HepG2 (cell line): ENCODE data around the gene LRRC34. TPM values are rescaled to one million over a fixed set of nuclear protein-coding genes. Genes with fewer than 3 reads are reported as not detected.
A peak's percentile ranks its signal among the peaks of the same experiment; 100 is the strongest.

Source experiments
- ASH2L ChIP-seq: fragments of 300-600, 200-600 bp; sonication (generic); IDR thresholded peaks from 2 replicates; pipeline ENCODE4 v1.7.0; 2017; ENCODE audit warnings: low read depth, mild to moderate bottlenecking, moderate library complexity, mixed read lengths, low read length; ENCODE audit not compliant: insufficient read length
- ATF7-NPFF ChIP-seq: sonication (generic); formaldehyde crosslinking; IDR thresholded peaks from 2 replicates; pipeline ENCODE4 v1.8.1; 2023; ENCODE audit warnings: mild to moderate bottlenecking, low read depth, missing genetic modification reagents, moderate library complexity
- BRD4 ChIP-seq: sonication (generic); formaldehyde crosslinking; IDR thresholded peaks from 2 replicates; pipeline ENCODE4 v1.4.0; 2020; ENCODE audit warnings: missing genetic modification reagents
- CEBPB ChIP-seq: IDR thresholded peaks from 2 replicates; pipeline ENCODE4 v1.6.1; 2011; ENCODE audit warnings: low read depth, low read length, improper control_type of control experiment, borderline replicate concordance
- GATAD1 ChIP-seq: IDR thresholded peaks from 2 replicates; pipeline ENCODE4 v1.6.1; 2016; ENCODE audit warnings: missing genetic modification reagents, missing compliant biosample characterization
- HNRNPK ChIP-seq: fragments of 200-400 bp; formaldehyde crosslinking; IDR thresholded peaks from 2 replicates; pipeline ENCODE4 v1.6.1; 2018; ENCODE audit warnings: low read length, low read depth, moderate library complexity, mild to moderate bottlenecking; ENCODE audit not compliant: poor library complexity, severe bottlenecking
- HOMEZ ChIP-seq: IDR thresholded peaks from 2 replicates; pipeline ENCODE4 v1.6.1; 2016; ENCODE audit warnings: low read depth
- HOXD1 ChIP-seq: sonication (generic); formaldehyde crosslinking; IDR thresholded peaks from 2 replicates; pipeline ENCODE4 v1.5.0; 2020; ENCODE audit warnings: missing genetic modification reagents
- IRF9 ChIP-seq: sonication (generic); formaldehyde crosslinking; IDR thresholded peaks from 2 replicates; pipeline ENCODE4 v1.8.0; 2022; ENCODE audit warnings: missing genetic modification reagents, mild to moderate bottlenecking, borderline replicate concordance
- KLF9 ChIP-seq: IDR thresholded peaks from 2 replicates; pipeline ENCODE4 v1.6.1; 2016; ENCODE audit warnings: low read depth
- KMT2B ChIP-seq: IDR thresholded peaks from 2 replicates; pipeline ENCODE4 v1.6.1; 2016; ENCODE audit warnings: missing genetic modification reagents, missing compliant biosample characterization
- MAX ChIP-seq: IDR thresholded peaks from 2 replicates; pipeline ENCODE4 v1.6.1; 2012; ENCODE audit warnings: inconsistent platforms
- MNT ChIP-seq: fragments of 450-650 bp; IDR thresholded peaks from 2 replicates; pipeline ENCODE4 v1.6.1; 2016
- POLR2AphosphoS2 ChIP-seq: IDR thresholded peaks from 2 replicates; pipeline ENCODE4 v1.6.1; 2011; ENCODE audit warnings: low read depth, low read length, improper control_type of control experiment
- RBAK ChIP-seq: sonication (generic); formaldehyde crosslinking; IDR thresholded peaks from 2 replicates; pipeline ENCODE4 v1.5.1; 2020; ENCODE audit warnings: mild to moderate bottlenecking, missing genetic modification reagents
- SRSF4 ChIP-seq: fragments of 200-400 bp; formaldehyde crosslinking; IDR thresholded peaks from one replicate; pipeline ENCODE4 v1.6.1; 2018; ENCODE audit warnings: mild to moderate bottlenecking, low read depth, low read length, moderate library complexity; ENCODE audit not compliant: poor library complexity, severe bottlenecking
- ZBTB1 ChIP-seq: sonication (generic); formaldehyde crosslinking; IDR thresholded peaks from 2 replicates; pipeline ENCODE4 v1.4.0; 2020; ENCODE audit warnings: missing genetic modification reagents, borderline replicate concordance
- ZBTB7A ChIP-seq: sonication (generic); formaldehyde crosslinking; IDR thresholded peaks from 2 replicates; pipeline ENCODE4 v1.8.0; 2022; ENCODE audit warnings: mild to moderate bottlenecking, missing genetic modification reagents
- ZBTB8A ChIP-seq: sonication (generic); formaldehyde crosslinking; IDR thresholded peaks from 2 replicates; pipeline ENCODE4 v1.4.0; 2020; ENCODE audit warnings: mild to moderate bottlenecking, low read depth, missing genetic modification reagents, borderline replicate concordance
- ZNF207 ChIP-seq: fragments of 450-650 bp; IDR thresholded peaks from 2 replicates; pipeline ENCODE4 v1.6.1; 2016; ENCODE audit warnings: antibody characterized with exemption, borderline replicate concordance
- polyA plus RNA-seq, 8 experiments: library from polyadenylated mRNA; depleted of rRNA in 3 of 8; stranded (reverse) in 7 of 8; unstranded in 1 of 8; fragments of >200 nt; fragmentation: Illumina TruSeq in 4 of 8; extraction: Trizol in 4 of 8; gene quantifications; 2 replicates each; pipeline versions ENCODE4 v1.2.1 to v1.2.3, GENCODE V29; 2011 to 2016; ENCODE audit warnings: low read depth in 4 of 8, missing spikeins in 1 of 8, mixed read lengths in 1 of 8; ENCODE audit not compliant: insufficient read depth in 1 of 8
- total RNA-seq, 5 experiments: library from RNA; depleted of rRNA; stranded (reverse); fragments of >200 nt; fragmentation: Illumina TruSeq; extraction: Trizol; gene quantifications; 2 replicates each; pipeline ENCODE4 v1.2.3, GENCODE V29; 2016; ENCODE audit warnings: low read depth in 1 of 5
- TF ChIP-seq, protein P1 (sequence below): sonication (generic); formaldehyde crosslinking; IDR thresholded peaks from 2 replicates; pipeline ENCODE4 v1.5.1; 2020; ENCODE audit warnings: mild to moderate bottlenecking, missing genetic modification reagents, moderate library complexity

Gene LRRC34
- total and polyA plus RNA-seq, 2 of the 13 experiments (the other 11 are each of a cell fraction or from before 2014, with no cell fraction given), result not detected

- TF ChIP-seq MNT (no peak), ZBTB7A (CRISPR knock-in tag) (no peak), ATF7-NPFF (CRISPR knock-in tag) (no peak), MAX (peak; percentile 54; the same call in 1 of the 2 replicates), KLF9 (CRISPR knock-in tag) (no peak), ASH2L (peak; percentile 35), KMT2B (CRISPR knock-in tag) (no peak), IRF9 (CRISPR knock-in tag) (no peak), CEBPB (no peak), HOMEZ (CRISPR knock-in tag) (no peak), ZBTB8A (CRISPR knock-in tag) (no peak), POLR2AphosphoS2 (no peak), RBAK (no peak), HOXD1 (CRISPR knock-in tag) (no peak), SRSF4 (no peak), BRD4 (CRISPR knock-in tag) (no peak), GATAD1 (peak; percentile 35; the same call in 1 of the 2 replicates), ZBTB1 (no peak), ZNF207 (no peak), HNRNPK (no peak)
- TF ChIP-seq, protein P1, sequence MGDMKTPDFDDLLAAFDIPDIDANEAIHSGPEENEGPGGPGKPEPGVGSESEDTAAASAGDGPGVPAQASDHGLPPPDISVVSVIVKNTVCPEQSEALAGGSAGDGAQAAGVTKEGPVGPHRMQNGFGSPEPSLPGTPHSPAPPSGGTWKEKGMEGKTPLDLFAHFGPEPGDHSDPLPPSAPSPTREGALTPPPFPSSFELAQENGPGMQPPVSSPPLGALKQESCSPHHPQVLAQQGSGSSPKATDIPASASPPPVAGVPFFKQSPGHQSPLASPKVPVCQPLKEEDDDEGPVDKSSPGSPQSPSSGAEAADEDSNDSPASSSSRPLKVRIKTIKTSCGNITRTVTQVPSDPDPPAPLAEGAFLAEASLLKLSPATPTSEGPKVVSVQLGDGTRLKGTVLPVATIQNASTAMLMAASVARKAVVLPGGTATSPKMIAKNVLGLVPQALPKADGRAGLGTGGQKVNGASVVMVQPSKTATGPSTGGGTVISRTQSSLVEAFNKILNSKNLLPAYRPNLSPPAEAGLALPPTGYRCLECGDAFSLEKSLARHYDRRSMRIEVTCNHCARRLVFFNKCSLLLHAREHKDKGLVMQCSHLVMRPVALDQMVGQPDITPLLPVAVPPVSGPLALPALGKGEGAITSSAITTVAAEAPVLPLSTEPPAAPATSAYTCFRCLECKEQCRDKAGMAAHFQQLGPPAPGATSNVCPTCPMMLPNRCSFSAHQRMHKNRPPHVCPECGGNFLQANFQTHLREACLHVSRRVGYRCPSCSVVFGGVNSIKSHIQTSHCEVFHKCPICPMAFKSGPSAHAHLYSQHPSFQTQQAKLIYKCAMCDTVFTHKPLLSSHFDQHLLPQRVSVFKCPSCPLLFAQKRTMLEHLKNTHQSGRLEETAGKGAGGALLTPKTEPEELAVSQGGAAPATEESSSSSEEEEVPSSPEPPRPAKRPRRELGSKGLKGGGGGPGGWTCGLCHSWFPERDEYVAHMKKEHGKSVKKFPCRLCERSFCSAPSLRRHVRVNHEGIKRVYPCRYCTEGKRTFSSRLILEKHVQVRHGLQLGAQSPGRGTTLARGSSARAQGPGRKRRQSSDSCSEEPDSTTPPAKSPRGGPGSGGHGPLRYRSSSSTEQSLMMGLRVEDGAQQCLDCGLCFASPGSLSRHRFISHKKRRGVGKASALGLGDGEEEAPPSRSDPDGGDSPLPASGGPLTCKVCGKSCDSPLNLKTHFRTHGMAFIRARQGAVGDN (CRISPR knock-in tag), result peak; percentile 75
Measured at GRCh38 chr3:169769287-169770181, 43.2 kb downstream of the LRRC34 start, which contains the start of gene ACTRT3 (continued).
